Ecto neural progenitor cell (in vitro differentiated cells): ENCODE measurements around the gene GAMT.

Source experiments
- DNase-seq: peaks from one replicate; pipeline ENCODE4 v3.0.0-alpha.2; 2018; ENCODE audit warnings: low spot score

GAMT gene

DNA sequence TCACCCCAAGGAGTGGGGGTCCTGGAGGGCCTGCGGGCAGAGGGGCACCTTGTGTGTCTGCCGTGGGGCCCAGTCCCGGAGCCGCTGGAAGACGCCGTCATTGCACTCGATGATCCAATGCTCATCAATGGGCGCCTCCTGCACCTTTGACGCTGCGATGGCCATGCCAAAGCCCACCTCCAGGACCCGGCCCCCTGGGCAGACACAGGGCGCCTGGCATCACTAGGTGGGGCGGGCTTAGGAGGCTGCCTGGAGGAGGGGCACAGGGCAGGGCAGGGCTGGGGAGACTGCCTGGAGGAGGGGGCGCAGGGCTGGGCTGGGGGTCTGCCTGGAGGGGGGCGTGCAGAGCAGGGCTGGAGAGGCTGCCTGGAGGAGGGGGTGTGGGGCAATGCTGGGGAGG is 1.6 kb downstream of the GAMT start:
- no peak for DNase-seq

- DNase-seq: no peak
Measured at GRCh38 chr19:1399079-1399478, 2.3 kb downstream of the GAMT start.

DNA sequence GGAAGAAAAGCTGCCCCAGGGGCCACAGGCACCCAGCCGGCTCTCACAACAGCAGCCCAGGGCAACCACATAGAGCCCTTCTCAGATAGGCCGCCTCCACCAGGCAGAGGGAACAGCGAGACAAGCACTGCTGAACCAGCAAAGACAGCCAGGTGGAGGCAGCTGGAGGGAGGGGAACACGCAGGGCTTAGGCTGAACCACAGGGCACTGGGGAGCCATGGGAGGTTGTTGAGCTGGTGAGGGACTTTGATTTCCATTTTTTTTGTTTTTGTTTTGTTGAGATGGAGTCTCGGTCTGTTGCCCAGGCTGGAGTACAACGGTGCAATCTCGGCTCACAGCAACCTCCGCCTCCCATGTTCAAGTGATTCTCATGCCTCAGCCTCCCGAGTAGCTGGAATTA is 3.5 kb downstream of the GAMT start:
- DNase-seq: no peak

- DNase-seq: no peak
Measured at GRCh38 chr19:1396768-1397679, 4.3 kb downstream of the GAMT start.

DNA sequence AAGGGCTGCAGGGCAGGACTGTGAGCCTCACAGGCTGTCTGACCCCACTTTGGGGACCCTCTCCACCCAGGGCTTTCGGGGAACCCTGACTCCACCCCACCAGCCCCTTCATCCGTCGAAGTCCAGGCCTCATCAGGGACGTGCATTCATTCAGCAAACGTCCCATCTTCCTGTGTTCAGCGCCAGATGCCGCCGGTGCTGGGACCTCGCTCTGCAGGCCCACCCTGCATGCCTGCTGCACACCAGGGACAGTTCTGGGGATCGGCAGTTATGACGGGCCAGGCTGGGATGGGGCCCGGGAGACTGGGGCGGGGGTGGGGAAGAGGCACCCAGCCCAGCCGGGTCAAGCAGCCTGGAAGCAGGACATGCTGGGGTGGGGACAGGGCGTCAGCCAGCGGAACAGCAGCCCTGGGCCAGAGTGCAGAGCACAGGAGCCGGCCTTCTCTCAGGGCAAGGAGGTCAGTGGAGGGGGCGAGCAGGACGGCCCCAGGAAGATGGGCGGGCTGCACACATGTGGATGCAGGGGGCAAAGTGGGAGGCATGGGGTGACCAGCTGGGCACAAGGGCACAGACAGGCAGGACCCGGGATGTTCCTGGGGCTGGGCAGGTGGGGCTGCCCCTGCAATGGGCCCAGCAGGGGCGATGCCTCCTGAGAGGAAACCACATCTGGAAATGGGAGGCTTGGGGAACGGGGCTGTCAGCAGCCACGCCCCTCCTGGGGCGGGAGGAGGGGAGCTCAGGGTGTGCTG is 5.1 kb downstream of the GAMT start:
- DNase-seq: no peak

- DNase-seq: no peak
Measured at GRCh38 chr19:1395194-1396018, 5.9 kb downstream of the GAMT start.

- DNase-seq: no peak
Measured at GRCh38 chr19:1394252-1395193, 6.8 kb downstream of the GAMT start.

GRCh38 chr19:1393841-1394240 is 7.5 kb downstream of the GAMT start:
- DNase-seq: no peak

- DNase-seq: no peak
Measured at GRCh38 chr19:1392939-1393530, 8.3 kb downstream of the GAMT start.

DNA sequence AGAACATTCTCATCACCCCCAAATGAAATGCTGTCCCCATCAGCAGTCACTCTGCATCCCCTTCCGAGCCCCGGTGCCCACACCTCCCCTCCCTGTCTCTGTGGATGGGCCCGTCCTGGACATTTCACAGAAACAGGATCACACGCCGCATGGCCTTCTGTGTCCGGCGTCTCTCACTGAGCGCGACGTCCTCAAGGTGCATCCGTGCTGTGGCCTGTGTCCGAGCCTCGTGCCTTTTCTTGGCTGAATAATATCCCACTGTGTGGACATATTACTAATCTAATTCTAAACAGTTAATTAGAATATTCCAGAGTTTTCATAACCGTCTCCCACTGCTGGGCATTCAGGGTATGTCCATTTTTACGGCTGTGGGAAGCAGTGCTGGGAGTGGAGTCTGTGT is 8.9 kb downstream of the GAMT start:
- no peak for DNase-seq

DNA sequence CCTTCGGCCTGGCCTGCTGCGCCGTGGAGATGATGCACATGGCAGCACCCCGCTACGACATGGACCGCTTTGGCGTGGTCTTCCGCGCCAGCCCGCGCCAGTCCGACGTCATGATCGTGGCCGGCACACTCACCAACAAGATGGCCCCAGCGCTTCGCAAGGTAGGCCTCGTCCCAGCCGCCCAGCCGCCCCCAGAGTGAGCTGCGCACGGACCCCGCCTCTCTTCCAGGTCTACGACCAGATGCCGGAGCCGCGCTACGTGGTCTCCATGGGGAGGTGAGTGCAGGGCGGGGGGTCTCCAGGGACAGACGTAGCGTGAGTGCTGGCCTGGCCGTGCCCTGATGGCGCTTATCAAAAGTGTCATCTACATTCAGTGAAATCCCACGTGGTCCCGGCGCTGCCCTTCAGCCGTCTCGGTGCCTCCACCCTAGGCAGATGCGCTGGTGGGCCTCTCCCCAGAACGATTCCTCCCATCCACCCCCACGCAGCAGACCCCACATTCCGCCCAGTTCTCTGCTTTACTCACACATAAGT is 10.4 kb downstream of the GAMT start:
- DNase-seq: no peak

DNA sequence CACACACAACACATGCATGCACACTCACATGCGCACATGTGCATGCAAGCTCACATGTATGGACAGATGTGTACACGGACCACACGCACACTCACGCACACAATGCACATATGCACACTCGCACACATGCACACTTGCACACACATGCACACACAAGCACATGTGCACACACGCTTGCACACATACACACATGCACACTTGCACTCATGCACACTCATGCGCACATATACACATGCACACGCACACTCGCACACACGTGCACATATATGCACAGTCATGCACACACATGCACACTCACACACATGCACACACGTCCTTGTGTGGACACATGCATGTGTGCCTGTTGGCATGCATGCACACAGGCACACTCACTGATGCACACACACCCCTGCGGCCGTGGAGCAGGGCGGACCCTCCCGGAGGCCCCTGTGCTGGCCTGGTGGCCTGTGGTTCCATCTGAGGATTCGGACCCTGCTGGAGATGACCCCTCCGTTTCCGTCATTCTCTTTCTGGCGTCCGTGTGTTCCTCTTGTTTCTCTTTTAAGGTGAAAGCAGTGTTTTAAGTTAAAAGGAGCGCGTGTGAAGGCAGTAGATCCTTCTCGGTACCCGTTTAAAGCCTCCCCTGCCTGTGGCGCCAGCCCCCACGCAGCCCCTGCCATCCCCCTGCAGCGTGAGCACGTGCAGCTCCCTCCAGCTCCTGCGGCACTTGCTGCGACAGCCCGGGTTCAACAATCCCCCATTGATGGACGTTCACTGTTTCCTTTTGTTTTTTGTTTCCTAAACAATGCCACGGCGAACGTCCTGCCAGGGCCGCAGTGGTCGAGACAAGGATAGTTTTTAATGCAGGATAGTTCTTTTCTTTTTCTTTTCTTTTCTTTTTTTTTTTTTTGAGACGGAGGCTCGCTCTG is 12.1 kb downstream of the GAMT start:
- no peak for DNase-seq

- no peak for DNase-seq
Measured at GRCh38 chr19:1388637-1389026, 12.7 kb downstream of the GAMT start.

DNA sequence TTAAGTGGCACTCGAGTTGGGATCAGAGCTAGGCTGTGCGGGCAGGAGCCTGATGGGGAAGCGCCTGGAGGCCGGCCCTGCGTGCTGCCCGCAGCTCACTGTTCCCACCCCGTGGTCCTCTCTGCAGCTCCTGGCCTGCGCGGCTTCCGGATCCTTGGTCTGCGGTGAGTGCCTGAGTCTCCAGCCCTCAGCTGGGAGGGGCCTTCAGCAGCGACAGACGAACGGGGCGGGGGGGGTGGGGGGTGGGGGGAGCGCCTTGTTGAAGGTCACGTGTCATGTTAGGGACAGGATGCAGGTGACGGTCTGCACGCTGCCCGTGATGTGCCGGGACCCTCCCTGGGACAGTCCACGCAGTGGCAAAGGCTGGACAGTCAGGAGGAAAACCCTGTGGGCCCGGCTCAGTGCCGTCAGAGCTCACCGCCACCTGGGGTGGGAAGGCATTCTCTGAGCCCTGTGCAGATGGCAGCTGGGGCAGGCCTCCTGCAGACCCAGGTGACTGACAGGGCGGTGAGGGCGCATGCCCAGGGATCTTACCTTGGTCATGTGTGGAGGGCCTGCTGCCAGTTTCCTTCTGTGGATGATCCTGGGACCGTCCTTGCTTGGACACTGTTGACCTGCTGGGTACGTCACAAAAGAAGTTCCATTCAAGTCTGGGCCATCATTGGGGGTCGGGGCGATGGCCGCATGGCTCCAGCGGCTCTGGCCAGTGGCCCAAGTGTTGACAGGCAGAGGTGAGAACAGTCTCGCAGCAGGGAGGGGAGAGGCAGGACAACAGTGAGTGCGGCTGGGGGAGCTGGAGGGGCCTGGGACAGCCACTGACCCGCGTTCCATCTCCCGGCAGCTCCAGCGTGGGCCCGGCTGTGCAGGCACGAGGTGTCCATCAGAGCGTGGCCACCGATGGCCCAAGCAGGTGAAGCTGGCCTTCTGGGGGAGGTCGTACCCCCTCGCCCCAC is 13.4 kb downstream of the GAMT start:
- DNase-seq: no peak

DNA sequence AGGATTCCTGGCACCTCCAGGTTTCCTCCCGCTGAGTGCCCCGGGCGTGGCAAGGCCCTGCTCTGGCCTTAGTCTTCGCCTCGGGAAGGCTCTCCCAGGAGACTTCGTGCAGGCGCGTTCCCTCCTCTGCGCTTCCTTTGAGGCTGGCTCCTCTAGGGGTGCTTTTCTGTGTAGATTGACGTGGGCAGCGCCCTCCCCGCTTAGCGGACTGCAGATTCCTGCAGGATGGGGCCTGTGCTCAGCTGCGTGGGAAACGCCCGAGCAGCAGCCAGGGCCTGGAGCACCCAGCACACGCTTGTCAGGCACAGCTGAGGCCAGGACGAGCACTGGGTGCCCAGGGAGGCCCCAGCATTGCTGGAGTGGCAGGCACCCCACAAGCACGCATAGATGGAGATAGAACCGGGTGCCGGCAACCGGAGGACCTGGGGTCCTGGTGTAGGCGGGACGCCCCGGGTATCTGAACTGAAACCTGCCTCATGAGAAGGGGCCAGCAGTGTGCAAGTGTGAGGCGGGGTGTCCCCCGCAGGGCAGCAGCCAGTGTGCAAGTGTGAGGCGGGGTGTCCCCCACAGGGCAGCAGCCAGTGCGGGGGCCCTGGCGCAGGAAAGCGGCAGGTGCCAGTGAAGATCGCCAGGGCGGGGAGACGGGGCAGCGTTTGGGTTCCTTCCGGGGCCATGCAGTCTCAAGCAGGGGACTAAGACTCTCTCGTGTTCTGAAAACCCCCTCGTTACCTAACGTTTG is 14.2 kb downstream of the GAMT start:
- no peak for DNase-seq

GRCh38 chr19:1385816-1386215 is 15.5 kb downstream of the GAMT start:
- DNase-seq: no peak

GRCh38 chr19:1384478-1385110 is 16.7 kb downstream of the GAMT start:
- DNase-seq: no peak
